HepG2 (cell line): ENCODE data around the gene KAT6B. TPM values are rescaled to one million over a fixed set of nuclear protein-coding genes. Genes with fewer than 3 reads are reported as not detected.

Experiments
- ATAC-seq: fragments of 200-7000 bp; cut with Tn5 transposase; 3 replicates; pipeline ENCODE4 v1.9.1; 2020; ENCODE audit warnings: mild to moderate bottlenecking, moderate library complexity
- BruUV-seq: library from RNA; stranded (reverse); fragments of 400-500 nt; replicated peaks from 2 replicates; lab custom pipeline; 2021; lab: Mats Ljungman, UMichigan
- CTCF ChIA-PET: fragments of 300-600 bp; formaldehyde crosslinking; extraction: SDS; loops from one replicate; lab custom pipeline; 2021; ENCODE audit warnings: low total read pairs, inconsistent platforms, low intra/inter-chr PET ratio; lab: Yijun Ruan, JAX
- POLR2A ChIA-PET: fragments of 350-600 bp; sonication (Branson Sonifier 250); formaldehyde crosslinking; loops from one replicate; lab custom pipeline; 2020; ENCODE audit warnings: antibody characterized with exemption, inconsistent platforms; lab: Yijun Ruan, JAX
- DNase-seq: peaks from one replicate; pipeline ENCODE4 v3.0.0-alpha.2; 2015; ENCODE audit warnings: low spot score
- FAIRE-seq: peaks from 3 replicates; lab custom pipeline; 2011; peaks lifted over from hg19 to GRCh38; lab: Jason Lieb, UNC
- H2AFZ ChIP-seq: one replicate; pipeline ENCODE4 v1.6.1; 2011; ENCODE audit warnings: low read length, inconsistent platforms
- H3K27ac ChIP-seq: fragments of 300-600 bp; 3 replicates; pipeline ENCODE4 v1.8.0; 2011; ENCODE audit warnings: mixed run types, mild to moderate bottlenecking, mixed read lengths, low read length, inconsistent platforms; ENCODE audit not compliant: insufficient read depth; ENCODE audit errors: extremely low read length
- H3K27me3 ChIP-seq, 2 experiments: fragments of 200-600 bp in 1 of 2; 2 replicates in 1 of 2; 3 replicates in 1 of 2; pipeline versions ENCODE4 v1.6.0 to v1.8.0; 2011; ENCODE audit warnings: low read length in 2 of 2, mild to moderate bottlenecking in 2 of 2, moderate library complexity in 2 of 2, inconsistent platforms in 1 of 2; ENCODE audit not compliant: insufficient read depth in 2 of 2, control insufficient read depth in 1 of 2
- H3K36me3 ChIP-seq, 2 experiments: fragments of 200-600 bp in 1 of 2; replicated peaks in 1 of 2; 2 replicates in 1 of 2; 3 replicates in 1 of 2; pipeline versions ENCODE4 v1.5.1 to v1.8.0; 2011; ENCODE audit warnings: low read length in 2 of 2, inconsistent platforms in 1 of 2; ENCODE audit not compliant: insufficient read depth in 2 of 2, control insufficient read depth in 1 of 2
- H3K4me1 ChIP-seq: 2 replicates; pipeline ENCODE4 v1.5.1; 2012; ENCODE audit warnings: low read length, inconsistent platforms; ENCODE audit not compliant: insufficient read depth
- H3K4me2 ChIP-seq: 2 replicates; pipeline ENCODE4 v1.6.0; 2011; ENCODE audit warnings: low read depth, low read length, inconsistent platforms
- H3K4me3 ChIP-seq, 3 experiments: fragments of 200-600 bp in 1 of 3; sonication (generic), shearing (Covaris generic) in 1 of 3; replicated peaks in 1 of 3; 2 replicates each; pipeline ENCODE4 v1.5.1; 2011 to 2016; ENCODE audit warnings: low read length in 3 of 3, inconsistent platforms in 2 of 3, low read depth in 2 of 3, mild to moderate bottlenecking in 2 of 3, control low read depth in 1 of 3, mixed read lengths in 1 of 3; ENCODE audit not compliant: insufficient read depth in 1 of 3
- H3K79me2 ChIP-seq: one replicate; pipeline ENCODE4 v1.6.1; 2011; ENCODE audit warnings: low read length, inconsistent platforms; ENCODE audit not compliant: insufficient read depth
- H3K9ac ChIP-seq: 2 replicates; pipeline ENCODE4 v1.6.0; 2011; ENCODE audit warnings: mild to moderate bottlenecking, low read depth, low read length, inconsistent platforms; ENCODE audit not compliant: insufficient read depth
- H3K9me3 ChIP-seq: 2 replicates; pipeline ENCODE4 v1.5.1; 2012; ENCODE audit warnings: mild to moderate bottlenecking, low read length
- H4K20me1 ChIP-seq: 2 replicates; pipeline ENCODE4 v1.6.0; 2011; ENCODE audit warnings: inconsistent platforms, mild to moderate bottlenecking, low read length, moderate library complexity; ENCODE audit not compliant: insufficient read depth
- ATF4 ChIP-seq, 2 experiments: fragments of 450-650 bp in 1 of 2; sonication (generic) in 1 of 2; formaldehyde crosslinking; IDR thresholded peaks; 2 replicates each; pipeline versions ENCODE4 v1.5.0 to v1.8.0; 2020 to 2022; ENCODE audit warnings: mild to moderate bottlenecking in 1 of 2, missing genetic modification reagents in 1 of 2
- ATF7-NPFF ChIP-seq: sonication (generic); formaldehyde crosslinking; IDR thresholded peaks from 2 replicates; pipeline ENCODE4 v1.8.1; 2023; ENCODE audit warnings: mild to moderate bottlenecking, low read depth, missing genetic modification reagents, moderate library complexity
- DZIP1 ChIP-seq: sonication (generic); formaldehyde crosslinking; IDR thresholded peaks from 2 replicates; pipeline ENCODE4 v1.5.0; 2020; ENCODE audit warnings: mild to moderate bottlenecking, missing genetic modification reagents
- HBP1 ChIP-seq: IDR thresholded peaks from 2 replicates; pipeline ENCODE4 v1.6.1; 2016; ENCODE audit warnings: low read depth, control low read depth
- HOXA5 ChIP-seq: sonication (generic); formaldehyde crosslinking; IDR thresholded peaks from 2 replicates; pipeline ENCODE4 v1.4.0; 2020; ENCODE audit warnings: missing genetic modification reagents
- ISL2 ChIP-seq: sonication (generic); formaldehyde crosslinking; IDR thresholded peaks from 2 replicates; pipeline ENCODE4 v1.5.0; 2020; ENCODE audit warnings: missing genetic modification reagents
- MTERF4 ChIP-seq: sonication (generic); formaldehyde crosslinking; IDR thresholded peaks from 2 replicates; pipeline ENCODE4 v1.8.0; 2023; ENCODE audit warnings: mild to moderate bottlenecking, missing genetic modification reagents
- NFATC3 ChIP-seq: sonication (generic); formaldehyde crosslinking; IDR thresholded peaks from 2 replicates; pipeline ENCODE4 v1.5.1; 2020; ENCODE audit warnings: mild to moderate bottlenecking, missing genetic modification reagents
- TARDBP ChIP-seq: sonication (generic); formaldehyde crosslinking; IDR thresholded peaks from 2 replicates; pipeline ENCODE4 v1.8.0; 2022; ENCODE audit warnings: mild to moderate bottlenecking, missing genetic modification reagents
- THAP11 ChIP-seq: IDR thresholded peaks from 2 replicates; pipeline ENCODE4 v1.6.1; 2016; ENCODE audit warnings: missing biosample characterization, missing genetic modification reagents
- ZNF563 ChIP-seq: sonication (generic); formaldehyde crosslinking; IDR thresholded peaks from 2 replicates; pipeline ENCODE4 v1.8.0; 2022; ENCODE audit warnings: mild to moderate bottlenecking, moderate library complexity, missing genetic modification reagents
- ZNF75D ChIP-seq: sonication (generic); formaldehyde crosslinking; IDR thresholded peaks from 2 replicates; pipeline ENCODE4 v1.8.1; 2023; ENCODE audit warnings: missing genetic modification reagents, mild to moderate bottlenecking, borderline replicate concordance
- WGBS: methylation state at CpG from one replicate; pipeline ENCODE4 v1.1.6; 2017; ENCODE audit warnings: low lambda C conversion rate; 5-methylcytosine and 5-hydroxymethylcytosine counted together
- in situ Hi-C: cut with HindIII; loops from 2 replicates; pipeline ENCODE4 v1.10.0; 2017; ENCODE audit warnings: low pct_unique_long_range_greater_than_20kb; ENCODE audit not compliant: extremely low pct_ligation_motif_present
- intact Hi-C: fragments of 100-400 bp; cut with micrococcal nuclease; formaldehyde crosslinking; loops from one replicate; pipeline ENCODE4 v1.10.0; 2022; ENCODE audit not compliant: unreplicated experiment
- polyA plus RNA-seq, 8 experiments: library from polyadenylated mRNA; depleted of rRNA in 3 of 8; stranded (reverse) in 7 of 8; unstranded in 1 of 8; fragments of >200 nt; fragmentation: Illumina TruSeq in 4 of 8; extraction: Trizol in 4 of 8; gene quantifications; 2 replicates each; pipeline versions ENCODE4 v1.2.1 to v1.2.3, GENCODE V29; 2011 to 2016; ENCODE audit warnings: low read depth in 4 of 8, missing spikeins in 1 of 8, mixed read lengths in 1 of 8; ENCODE audit not compliant: insufficient read depth in 1 of 8
- total RNA-seq, 5 experiments: library from RNA; depleted of rRNA; stranded (reverse); fragments of >200 nt; fragmentation: Illumina TruSeq; extraction: Trizol; gene quantifications; 2 replicates each; pipeline ENCODE4 v1.2.3, GENCODE V29; 2016; ENCODE audit warnings: low read depth in 1 of 5

KAT6B gene
- total and polyA plus RNA-seq, 2 of the 13 experiments (the other 11 are each of a cell fraction or from before 2014, with no cell fraction given) = 3.0 to 9.5 TPM

GRCh38 chr10:74906611-74907198 lies 80.3 kb downstream of the KAT6B start:
- Histone ChIP-seq H3K27me3 (no peaks in the 10 kb centered on the region), H3K4me1 (no peaks in the 10 kb centered on the region), H3K4me3 (no peak overlapping the region), H3K79me2 (peaks cover 2% of the 10 kb centered on the region), H3K4me2 (no peak overlapping the region), H2AFZ (no peak overlapping the region), H4K20me1 (no peaks in the 10 kb centered on the region), H3K36me3 (no peaks in the 10 kb centered on the region), H3K9me3 (no peaks in the 10 kb centered on the region), H3K27ac (no peak overlapping the region), H3K9ac (no peak overlapping the region)
- over 99% methylated on average over 6 of the region's 6 CpGs for WGBS
- ATAC-seq (no peak), FAIRE-seq (no peak), DNase-seq (no peak)
- BruUV-seq = no TSS peak
- TF ChIP-seq NFATC3 (CRISPR knock-in tag) (no peak), ISL2 (CRISPR knock-in tag) (no peak), MTERF4 (CRISPR knock-in tag) (no peak), DZIP1 (CRISPR knock-in tag) (no peak), ATF4 (CRISPR knock-in tag; IDR thresholded peaks at IDR 0.05) (no peak), HBP1 (CRISPR knock-in tag) (no peak), THAP11 (CRISPR knock-in tag) (no peak), ZNF75D (CRISPR knock-in tag) (no peak), TARDBP (CRISPR knock-in tag) (no peak), ZNF563 (CRISPR knock-in tag) (no peak), ATF7-NPFF (CRISPR knock-in tag) (no peak), HOXA5 (CRISPR knock-in tag) (no peak)
- intact Hi-C loops = no loop called here
- CTCF ChIA-PET = no interaction called here
- POLR2A ChIA-PET = no interaction called here
- in situ Hi-C loops = no loop called here
